DND-41 (cell line): ENCODE measurements around the gene MMP28.

Source experiments
- ATAC-seq: fragments of 200-7000 bp; cut with Tn5 transposase; 3 replicates; pipeline ENCODE4 v1.9.1; 2021; ENCODE audit warnings: low read depth; ENCODE audit not compliant: insufficient read depth
- DNase-seq: peaks from one replicate; pipeline ENCODE4 v3.0.0-alpha.2; 2020
- H2AFZ ChIP-seq: 2 replicates; pipeline ENCODE4 v1.6.0; 2012; ENCODE audit warnings: low read depth, low read length
- H3K27ac ChIP-seq: 2 replicates; pipeline ENCODE4 v1.5.1; 2012; ENCODE audit warnings: low read length, inconsistent platforms
- H3K27me3 ChIP-seq: fragments of 200-600 bp; sonication (generic); 2 replicates; pipeline ENCODE4 v1.6.0; 2012; ENCODE audit warnings: low read length, mild to moderate bottlenecking, inconsistent platforms; ENCODE audit not compliant: insufficient read depth, poor library complexity
- H3K36me3 ChIP-seq: 2 replicates; pipeline ENCODE4 v1.5.1; 2012; ENCODE audit warnings: low read length, inconsistent platforms; ENCODE audit not compliant: insufficient read depth
- H3K4me1 ChIP-seq: 2 replicates; pipeline ENCODE4 v1.5.1; 2012; ENCODE audit warnings: mild to moderate bottlenecking, low read length; ENCODE audit not compliant: insufficient read depth
- H3K4me2 ChIP-seq: 2 replicates; pipeline ENCODE4 v1.6.0; 2012; ENCODE audit warnings: mild to moderate bottlenecking, moderate library complexity, low read length, inconsistent platforms; ENCODE audit not compliant: insufficient read depth
- H3K4me3 ChIP-seq, 2 experiments: fragments of 200-600 bp in 1 of 2; shearing (Covaris generic) in 1 of 2; 2 replicates each; pipeline ENCODE4 v1.5.1; 2012 to 2016; ENCODE audit warnings: inconsistent platforms in 2 of 2, low read length in 2 of 2, mild to moderate bottlenecking in 2 of 2, low read depth in 1 of 2, moderate library complexity in 1 of 2
- H3K79me2 ChIP-seq: 2 replicates; pipeline ENCODE4 v1.6.0; 2012; ENCODE audit warnings: low read length, inconsistent platforms; ENCODE audit not compliant: insufficient read depth
- H3K9ac ChIP-seq: 2 replicates; pipeline ENCODE4 v1.6.0; 2012; ENCODE audit warnings: low read depth, mild to moderate bottlenecking, inconsistent platforms, low read length, moderate library complexity
- H3K9me3 ChIP-seq: 2 replicates; pipeline ENCODE4 v1.5.1; 2012; ENCODE audit warnings: low read length, moderate library complexity, mild to moderate bottlenecking, inconsistent platforms; ENCODE audit not compliant: insufficient read depth, severe bottlenecking
- H4K20me1 ChIP-seq: 2 replicates; pipeline ENCODE4 v1.6.0; 2012; ENCODE audit warnings: low read length; ENCODE audit not compliant: insufficient read depth
- EZH2 ChIP-seq: IDR thresholded peaks from 3 replicates; pipeline ENCODE4 v1.6.1; 2012; ENCODE audit warnings: borderline replicate concordance, low read depth, mild to moderate bottlenecking, moderate library complexity, low read length, inconsistent platforms; ENCODE audit not compliant: severe bottlenecking
- TF ChIP-seq, protein P1 (sequence below): IDR thresholded peaks from 2 replicates; pipeline ENCODE4 v1.5.1; 2012; ENCODE audit warnings: borderline replicate concordance, low read length, moderate library complexity, mild to moderate bottlenecking; ENCODE audit not compliant: poor library complexity, severe bottlenecking; ENCODE audit errors: extremely low read depth

Gene MMP28

DNA sequence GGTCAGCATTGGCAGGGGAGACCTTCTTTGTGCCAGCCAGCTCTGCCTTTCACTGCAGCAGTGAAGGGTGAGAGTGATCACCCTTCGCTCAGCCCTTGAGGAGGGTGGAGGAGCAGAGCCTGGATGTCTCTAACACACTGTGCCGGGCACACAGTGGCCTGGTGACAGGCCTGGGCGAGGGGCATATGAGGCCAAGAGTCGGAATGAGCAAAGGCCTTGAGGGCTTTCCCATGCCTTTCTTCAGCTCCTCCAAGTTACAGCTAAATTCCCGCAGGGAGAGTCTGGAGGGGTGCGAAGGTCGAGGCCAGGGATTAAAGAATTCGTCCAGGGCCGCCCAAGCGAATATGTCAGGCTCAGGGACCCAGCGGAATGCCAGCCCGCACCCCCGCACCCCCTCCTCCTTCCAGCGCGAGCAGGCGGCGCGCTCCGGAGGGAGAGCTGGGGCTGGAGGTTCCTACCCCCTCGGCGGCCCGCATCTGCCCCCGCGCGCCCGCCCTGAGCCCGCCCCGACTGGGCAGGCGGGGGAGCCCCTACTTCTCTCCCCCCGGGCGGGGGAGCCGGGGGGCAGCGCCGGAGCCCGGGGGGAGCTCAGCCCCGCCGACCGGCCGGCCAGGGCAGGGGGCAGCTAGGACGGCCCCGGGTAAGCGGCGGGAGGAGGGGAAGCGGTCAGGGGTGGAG lies 64.1 kb downstream of the MMP28 start, which contains the start of gene RASL10B:
RASL10B (plus strand) TSS at position 401 of the 678 bp plus-strand sequence. CDS start 3,546 bp downstream, outside the sequence.
- Histone ChIP-seq H3K4me2 (peak within 1 kb of the TSS; percentile 67), H4K20me1 (no peaks in the 10 kb centered on the region), H3K27ac (peak within 1 kb of the TSS; percentile 29; the same call in 1 of the 2 replicates), H3K4me3 (peak within 1 kb of the TSS in 1 of 2 experiments; percentile 54; a peak in 3 of 4 replicates), H3K9me3 (no peaks in the 10 kb centered on the region), H3K4me1 (peaks cover 11% of the 10 kb centered on the region), H3K9ac (peak within 1 kb of the TSS; percentile 43; the same call in 1 of the 2 replicates), H3K79me2 (no peaks in the 10 kb centered on the region), H3K27me3 (no peaks in the 10 kb centered on the region), H3K36me3 (peaks cover 17% of the 10 kb centered on the region), H2AFZ (peak within 1 kb of the TSS; percentile 62)
- TF ChIP-seq, protein P1, sequence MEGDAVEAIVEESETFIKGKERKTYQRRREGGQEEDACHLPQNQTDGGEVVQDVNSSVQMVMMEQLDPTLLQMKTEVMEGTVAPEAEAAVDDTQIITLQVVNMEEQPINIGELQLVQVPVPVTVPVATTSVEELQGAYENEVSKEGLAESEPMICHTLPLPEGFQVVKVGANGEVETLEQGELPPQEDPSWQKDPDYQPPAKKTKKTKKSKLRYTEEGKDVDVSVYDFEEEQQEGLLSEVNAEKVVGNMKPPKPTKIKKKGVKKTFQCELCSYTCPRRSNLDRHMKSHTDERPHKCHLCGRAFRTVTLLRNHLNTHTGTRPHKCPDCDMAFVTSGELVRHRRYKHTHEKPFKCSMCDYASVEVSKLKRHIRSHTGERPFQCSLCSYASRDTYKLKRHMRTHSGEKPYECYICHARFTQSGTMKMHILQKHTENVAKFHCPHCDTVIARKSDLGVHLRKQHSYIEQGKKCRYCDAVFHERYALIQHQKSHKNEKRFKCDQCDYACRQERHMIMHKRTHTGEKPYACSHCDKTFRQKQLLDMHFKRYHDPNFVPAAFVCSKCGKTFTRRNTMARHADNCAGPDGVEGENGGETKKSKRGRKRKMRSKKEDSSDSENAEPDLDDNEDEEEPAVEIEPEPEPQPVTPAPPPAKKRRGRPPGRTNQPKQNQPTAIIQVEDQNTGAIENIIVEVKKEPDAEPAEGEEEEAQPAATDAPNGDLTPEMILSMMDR: no peak
- no peak for TF ChIP-seq EZH2
- ATAC-seq (peak; percentile 92), DNase-seq (peak; percentile 69)

DNA sequence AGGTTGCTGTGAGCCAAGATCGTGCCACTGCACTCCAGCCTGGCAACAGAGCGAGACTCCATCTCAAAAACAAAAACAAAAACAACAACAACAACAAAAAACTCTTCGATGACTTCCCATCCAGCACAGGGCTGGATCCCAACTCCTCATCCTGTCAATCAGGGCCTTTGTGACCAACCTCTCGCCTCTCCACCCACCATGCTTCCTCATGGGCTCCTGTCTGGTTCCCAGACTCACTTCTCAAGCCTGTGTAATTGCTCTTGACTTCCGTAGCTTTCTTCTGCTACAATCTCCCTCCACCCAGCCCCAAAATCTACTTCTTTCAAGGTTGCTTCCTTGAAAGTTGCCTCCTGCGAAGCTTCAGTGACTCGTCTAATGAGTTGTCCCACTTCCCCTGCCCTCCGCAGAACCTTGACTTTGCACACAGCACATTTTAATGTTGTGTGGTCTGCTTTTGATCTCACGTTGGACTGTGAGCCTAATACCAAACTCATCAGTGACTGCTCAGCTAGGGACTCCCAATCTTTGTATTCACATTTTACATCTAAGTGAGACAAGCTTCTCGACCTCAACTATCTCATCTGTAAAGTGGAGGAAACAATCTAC lies 64.9 kb downstream of the MMP28 start:
- Histone ChIP-seq H3K27me3 (no peaks in the 10 kb centered on the region), H3K9me3 (no peaks in the 10 kb centered on the region), H2AFZ (no peak overlapping the region), H4K20me1 (no peaks in the 10 kb centered on the region), H3K9ac (no peak overlapping the region), H3K36me3 (peaks cover 23% of the 10 kb centered on the region), H3K4me1 (peaks cover 11% of the 10 kb centered on the region), H3K79me2 (no peaks in the 10 kb centered on the region), H3K27ac (no peak overlapping the region), H3K4me2 (peak overlapping the region; percentile 67; the same call in 1 of the 2 replicates), H3K4me3 (no peak overlapping the region)
- DNase-seq: no peak
- TF ChIP-seq, protein P1: no peak
- ATAC-seq: no peak

DNA sequence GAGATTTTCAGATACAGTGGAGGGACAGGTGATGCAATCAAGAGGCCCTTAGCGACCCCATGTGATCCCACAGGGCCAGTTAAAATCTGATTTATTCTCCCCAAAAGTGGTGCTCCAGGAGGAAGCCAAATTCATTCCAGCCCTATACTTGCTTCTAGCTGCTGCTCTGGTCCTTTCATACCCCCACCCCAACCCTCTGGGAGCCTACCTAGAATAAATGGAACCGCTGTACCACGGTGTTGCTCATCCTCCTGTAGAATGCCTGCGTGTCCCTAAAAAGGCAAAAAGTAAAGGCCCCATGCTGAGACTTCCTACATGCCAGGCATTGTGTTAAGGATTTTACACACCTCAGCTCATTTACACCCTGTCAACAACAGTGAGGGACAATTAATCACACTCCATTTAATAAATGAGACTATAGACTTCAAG lies 66.0 kb downstream of the MMP28 start:
- H3K4me2 ChIP-seq: no peak overlapping the region
- no peaks in the 10 kb centered on the region for H3K79me2 ChIP-seq
- H3K4me3 ChIP-seq: no peak overlapping the region
- DNase-seq (no peak), ATAC-seq (no peak)
- H3K36me3 ChIP-seq: peaks cover 34% of the 10 kb centered on the region
- no peak overlapping the region for H3K27ac ChIP-seq
- H3K4me1 ChIP-seq: peaks cover 11% of the 10 kb centered on the region
- TF ChIP-seq, protein P1: no peak
- TF ChIP-seq EZH2: no peak
- H3K9ac ChIP-seq: no peak overlapping the region
- H4K20me1 ChIP-seq: peaks cover 3% of the 10 kb centered on the region; the same call in 1 of the 2 replicates
- H3K9me3 ChIP-seq: no peaks in the 10 kb centered on the region
- no peak overlapping the region for H2AFZ ChIP-seq
- H3K27me3 ChIP-seq: no peaks in the 10 kb centered on the region
